Choroid plexus epithelial cell (primary cell): ENCODE measurements around the gene SLK.

Experiments
- DNase-seq: peaks from one replicate; pipeline ENCODE4 v3.0.0-alpha.2; 2010; ENCODE audit warnings: low read depth
- H3K4me3 ChIP-seq: 2 replicates; pipeline ENCODE4 v1.5.1; 2011; ENCODE audit warnings: low read depth, mild to moderate bottlenecking, control low read depth, low read length, moderate library complexity
- TF ChIP-seq, protein P1 (sequence below): conservative IDR thresholded peaks from 2 replicates; pipeline ENCODE4 v1.5.1; 2011; ENCODE audit warnings: low read depth, mild to moderate bottlenecking, control low read depth, inconsistent platforms, low read length, moderate library complexity

Gene SLK

DNA sequence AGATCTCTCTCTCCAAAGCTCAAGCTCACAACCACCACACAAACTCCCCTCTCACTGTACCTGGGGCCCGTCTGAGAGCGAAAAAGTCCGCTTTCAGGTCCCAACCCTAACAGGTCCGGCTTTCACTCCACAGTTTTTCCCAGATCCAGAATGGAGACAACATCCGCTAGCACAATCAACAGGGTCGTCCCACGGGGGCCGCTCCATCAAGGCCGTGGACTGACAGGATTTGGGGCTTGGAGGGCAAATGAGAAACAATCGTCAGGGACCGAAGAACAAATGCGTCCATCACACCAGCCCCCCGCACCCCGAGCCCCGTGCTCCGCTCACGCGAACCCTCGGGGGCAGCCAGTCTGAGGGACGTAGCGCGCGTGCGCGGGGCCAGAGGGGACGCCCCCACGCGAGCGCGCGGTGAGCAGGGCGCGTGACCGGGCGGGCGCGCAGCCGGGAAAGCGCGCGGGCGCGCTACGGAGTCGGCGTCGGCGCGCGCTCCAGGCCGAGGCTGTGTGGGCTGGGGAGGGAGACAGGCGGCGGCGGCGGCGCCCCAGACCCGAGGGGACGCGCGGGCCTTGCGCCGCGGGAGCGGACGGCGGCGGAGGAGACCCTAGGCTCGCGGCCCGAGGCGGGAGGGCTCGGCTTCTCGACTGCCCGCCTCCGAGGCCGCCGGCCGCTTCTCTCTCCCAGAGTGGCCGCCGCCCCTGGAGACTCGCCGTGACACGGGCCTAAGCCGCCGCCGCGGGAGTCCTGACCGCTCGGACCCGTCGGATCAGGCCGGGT is at the start of gene SLK:
SLK (plus strand) TSS at position 470 of the 777 bp plus-strand sequence. CDS start 606 bp downstream, outside the sequence.
- H3K4me3 ChIP-seq, result peak within 1 kb of the TSS; percentile 88
- DNase-seq, result peak; percentile 85
- TF ChIP-seq, protein P1, sequence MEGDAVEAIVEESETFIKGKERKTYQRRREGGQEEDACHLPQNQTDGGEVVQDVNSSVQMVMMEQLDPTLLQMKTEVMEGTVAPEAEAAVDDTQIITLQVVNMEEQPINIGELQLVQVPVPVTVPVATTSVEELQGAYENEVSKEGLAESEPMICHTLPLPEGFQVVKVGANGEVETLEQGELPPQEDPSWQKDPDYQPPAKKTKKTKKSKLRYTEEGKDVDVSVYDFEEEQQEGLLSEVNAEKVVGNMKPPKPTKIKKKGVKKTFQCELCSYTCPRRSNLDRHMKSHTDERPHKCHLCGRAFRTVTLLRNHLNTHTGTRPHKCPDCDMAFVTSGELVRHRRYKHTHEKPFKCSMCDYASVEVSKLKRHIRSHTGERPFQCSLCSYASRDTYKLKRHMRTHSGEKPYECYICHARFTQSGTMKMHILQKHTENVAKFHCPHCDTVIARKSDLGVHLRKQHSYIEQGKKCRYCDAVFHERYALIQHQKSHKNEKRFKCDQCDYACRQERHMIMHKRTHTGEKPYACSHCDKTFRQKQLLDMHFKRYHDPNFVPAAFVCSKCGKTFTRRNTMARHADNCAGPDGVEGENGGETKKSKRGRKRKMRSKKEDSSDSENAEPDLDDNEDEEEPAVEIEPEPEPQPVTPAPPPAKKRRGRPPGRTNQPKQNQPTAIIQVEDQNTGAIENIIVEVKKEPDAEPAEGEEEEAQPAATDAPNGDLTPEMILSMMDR, result no peak

DNA sequence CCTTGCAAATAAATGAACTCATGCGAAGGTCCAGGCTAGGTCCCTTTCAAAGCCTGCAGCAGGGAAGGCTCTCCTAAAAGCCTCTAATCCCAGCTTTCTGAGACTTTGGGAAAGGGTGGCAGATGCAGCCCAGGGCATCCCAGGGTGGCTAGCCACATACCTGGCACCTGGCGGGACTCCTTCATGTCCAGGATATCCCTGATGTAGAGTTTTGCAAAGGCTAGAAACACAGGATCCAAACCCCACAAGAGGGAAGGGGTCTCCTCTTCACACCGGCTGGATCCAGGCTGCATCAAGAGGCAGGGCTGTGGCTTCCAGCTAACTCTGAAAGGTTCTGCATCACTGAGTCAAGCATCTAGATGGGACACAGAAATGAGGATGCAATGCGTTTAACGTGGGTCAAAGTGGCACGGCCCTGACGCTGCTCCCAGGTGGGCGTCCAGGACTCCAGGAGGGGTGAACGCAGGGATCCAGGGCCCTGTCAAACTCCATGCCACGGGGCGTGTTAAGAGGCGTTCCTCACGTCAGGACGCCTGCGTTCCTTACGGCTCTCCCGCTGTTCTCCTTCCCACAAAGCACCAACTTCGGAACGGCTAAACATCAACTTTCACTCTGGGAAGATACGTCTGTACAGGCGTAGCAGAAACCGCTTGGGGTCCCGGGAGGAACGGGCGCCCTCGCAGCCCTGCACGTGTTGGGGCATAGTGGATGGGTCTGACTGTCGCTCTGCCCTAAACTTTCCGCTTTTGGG is 49.5 kb upstream of the SLK start:
- H3K4me3 ChIP-seq, result peak overlapping the region; percentile 66
- TF ChIP-seq, protein P1, result no peak
- DNase-seq, result peak; percentile 90

DNA sequence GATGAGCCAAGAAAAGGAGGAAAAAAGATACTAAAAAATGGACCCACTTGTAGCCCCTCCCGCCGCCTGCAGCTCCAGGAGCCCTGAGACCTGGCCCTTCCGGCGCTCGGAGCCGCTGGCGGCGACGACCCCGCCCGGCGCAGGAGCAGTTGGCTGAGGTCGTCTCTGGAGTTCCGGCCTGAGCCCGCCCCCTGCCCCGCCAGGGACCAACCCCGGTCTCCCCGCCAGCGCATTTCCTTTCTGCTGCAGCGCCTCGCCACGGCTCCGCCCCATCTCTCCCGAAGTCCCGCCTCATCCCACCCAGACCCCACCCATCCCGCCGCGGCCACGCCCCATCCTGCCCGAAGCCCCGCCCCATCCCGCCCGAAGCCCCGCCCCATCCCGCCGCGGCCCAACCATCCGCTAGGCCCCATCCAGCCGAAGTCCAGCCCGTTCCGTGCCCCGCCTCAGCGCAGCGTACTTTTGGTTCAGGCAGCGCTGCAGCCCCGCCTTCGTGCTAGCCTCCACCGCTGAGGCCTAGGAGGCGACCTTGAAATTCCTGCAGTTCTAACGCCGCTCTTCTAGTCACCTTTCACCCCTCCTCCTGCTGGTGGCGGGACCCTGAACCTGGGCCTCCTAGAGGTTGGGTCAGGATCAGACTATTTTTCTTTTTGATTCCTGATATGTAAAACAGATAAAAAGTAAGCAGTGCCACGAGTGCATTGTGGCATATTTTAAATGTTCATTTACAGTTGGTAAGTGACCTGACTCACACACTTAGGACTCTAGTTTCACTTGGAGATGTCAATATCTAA is 48.7 kb upstream of the SLK start, which contains the start of gene STN1:
STN1 (minus strand) TSS at position 132 of the 794 bp plus-strand sequence. CDS start 590 bp downstream, outside the sequence.
- H3K4me3 ChIP-seq, result peak within 1 kb of the TSS; percentile 66
- peak; percentile 99 for DNase-seq
- TF ChIP-seq, protein P1, result no peak

DNA sequence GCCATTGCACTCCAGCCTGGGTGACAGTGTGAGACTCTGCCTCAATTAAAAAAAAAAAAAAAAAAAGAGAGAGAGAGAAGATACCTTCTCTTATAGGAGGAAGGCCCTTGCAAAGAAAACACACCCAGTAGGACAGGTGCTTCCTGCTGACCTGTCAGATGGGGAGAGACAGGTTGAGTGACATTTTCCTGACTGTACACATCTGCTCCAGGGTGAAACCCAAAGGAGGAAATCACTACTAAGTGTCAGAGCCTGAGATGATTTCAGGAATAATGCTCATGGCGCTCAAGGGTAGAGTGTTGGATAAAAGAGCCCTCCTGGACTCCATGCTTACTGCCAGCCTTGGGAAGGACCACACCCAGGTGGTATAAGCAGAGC is 47.3 kb upstream of the SLK start:
- H3K4me3 ChIP-seq, result no peak overlapping the region
- DNase-seq, result no peak
- TF ChIP-seq, protein P1, result no peak

DNA sequence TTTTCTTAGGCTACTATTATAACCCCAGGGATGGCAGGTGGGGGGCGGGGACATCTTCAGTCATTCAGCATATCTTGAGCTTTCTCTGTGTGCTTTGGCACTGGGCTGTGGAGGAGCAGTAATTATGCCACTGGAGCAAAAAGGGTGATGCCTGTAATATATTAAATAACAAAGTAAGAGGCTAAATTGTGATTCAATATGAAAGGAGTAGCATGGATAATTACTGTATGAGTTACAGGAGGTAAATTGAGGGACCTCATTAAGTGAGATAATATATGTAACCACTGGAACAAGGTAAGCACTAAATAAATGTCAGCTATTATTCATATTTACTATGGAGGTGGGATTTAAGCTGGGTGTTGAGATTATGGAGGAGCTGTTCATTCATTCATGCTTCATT is 45.7 kb upstream of the SLK start:
- DNase-seq, result no peak
- TF ChIP-seq, protein P1, result no peak
- no peak overlapping the region for H3K4me3 ChIP-seq

DNA sequence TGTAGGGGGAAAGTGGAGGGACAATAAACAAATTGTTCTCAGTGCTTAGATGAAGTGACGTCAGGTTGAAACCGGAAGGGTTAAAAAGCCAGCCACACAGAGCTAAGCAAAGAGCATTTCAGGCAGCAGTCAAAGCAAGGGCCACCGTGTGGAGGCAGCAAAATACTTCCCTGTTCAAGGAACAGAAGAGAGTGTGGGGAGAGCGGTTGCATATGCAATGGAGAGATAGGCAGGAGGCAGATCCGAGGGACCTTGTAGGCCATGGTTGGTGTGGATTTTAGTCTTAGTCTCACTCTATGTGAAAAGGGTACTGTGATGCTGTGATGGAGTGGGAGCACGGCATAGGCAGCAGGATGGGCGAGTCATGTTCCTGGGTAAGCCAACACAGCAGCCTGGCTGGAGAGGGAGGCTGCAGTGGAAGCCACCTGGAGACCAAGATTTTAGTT is 45.2 kb upstream of the SLK start:
- TF ChIP-seq, protein P1, result peak; percentile 53
- DNase-seq, result peak; percentile 71
- H3K4me3 ChIP-seq, result no peak overlapping the region
